SK-N-SH treated with all-trans-retinoic acid at 6 μM for 48 hours (cell line): ENCODE results near the gene SRRM3.
"Not testable (repeated sequence)": the region's sequence is repeated elsewhere in the genome, so short reads cannot be mapped to it uniquely, and the experiment has no call there.

ENCODE experiments used
- ATAC-seq: fragments of 200-7000 bp; cut with Tn5 transposase; 3 replicates; pipeline ENCODE4 v1.9.1; 2020; ENCODE audit warnings: mild to moderate bottlenecking, moderate library complexity
- ARNTL ChIP-seq: fragments of 450-650 bp; formaldehyde crosslinking; IDR thresholded peaks from 2 replicates; pipeline ENCODE4 v1.5.0; 2020; ENCODE audit warnings: low read depth, mild to moderate bottlenecking, moderate library complexity, borderline replicate concordance
- BACH2 ChIP-seq: fragments of 250-450 bp; sonication (Bioruptor Pico); IDR thresholded peaks from 2 replicates; pipeline ENCODE4 v1.9.0; 2021; ENCODE audit warnings: mild to moderate bottlenecking, borderline replicate concordance
- CSDC2 ChIP-seq: fragments of 250-450 bp; sonication (Bioruptor Pico); IDR thresholded peaks from 2 replicates; pipeline ENCODE4 v1.5.0; 2020; ENCODE audit warnings: mild to moderate bottlenecking, moderate library complexity
- ESRRG ChIP-seq: fragments of 250-450 bp; sonication (Bioruptor Pico); IDR thresholded peaks from 2 replicates; pipeline ENCODE4 v1.6.1; 2021; ENCODE audit warnings: mild to moderate bottlenecking
- GLIS3 ChIP-seq: fragments of 250-450 bp; sonication (Bioruptor Pico); IDR thresholded peaks from 2 replicates; pipeline ENCODE4 v1.5.0; 2020; ENCODE audit warnings: mild to moderate bottlenecking, moderate library complexity
- ISL1 ChIP-seq: fragments of 250-450 bp; sonication (Bioruptor Pico); IDR thresholded peaks from 2 replicates; pipeline ENCODE4 v2.1.2; 2022; ENCODE audit warnings: mild to moderate bottlenecking, moderate library complexity
- OSR1 ChIP-seq: fragments of 250-450 bp; sonication (Bioruptor Pico); IDR thresholded peaks from 2 replicates; pipeline ENCODE4 v1.8.0; 2022; ENCODE audit warnings: moderate library complexity, mild to moderate bottlenecking, inconsistent platforms
- PPARA ChIP-seq: fragments of 250-450 bp; sonication (Bioruptor Pico); IDR thresholded peaks from 2 replicates; pipeline ENCODE4 v1.5.0; 2020; ENCODE audit warnings: mild to moderate bottlenecking, borderline replicate concordance
- RARB ChIP-seq: fragments of 250-450 bp; sonication (Bioruptor Pico); IDR thresholded peaks from 2 replicates; pipeline ENCODE4 v1.8.0; 2021; ENCODE audit warnings: mild to moderate bottlenecking, moderate library complexity
- SNAI2 ChIP-seq: fragments of 250-450 bp; sonication (Bioruptor Pico); IDR thresholded peaks from 2 replicates; pipeline ENCODE4 v1.5.0; 2020; ENCODE audit warnings: mild to moderate bottlenecking, moderate library complexity
- TCF4 ChIP-seq: fragments of 250-450 bp; sonication (Bioruptor Pico); IDR thresholded peaks from 2 replicates; pipeline ENCODE4 v1.8.0; 2021; ENCODE audit warnings: mild to moderate bottlenecking, moderate library complexity, borderline replicate concordance
- TOX ChIP-seq: fragments of 250-450 bp; sonication (Bioruptor Pico); IDR thresholded peaks from 2 replicates; pipeline ENCODE4 v1.8.0; 2021; ENCODE audit warnings: mild to moderate bottlenecking, moderate library complexity, borderline replicate concordance
- ZC3H10 ChIP-seq: fragments of 250-450 bp; sonication (Bioruptor Pico); IDR thresholded peaks from 2 replicates; pipeline ENCODE4 v1.5.1; 2021; ENCODE audit warnings: mild to moderate bottlenecking, moderate library complexity
- ZFP3 ChIP-seq: fragments of 250-450 bp; sonication (Bioruptor Pico); IDR thresholded peaks from 2 replicates; pipeline ENCODE4 v1.5.0; 2020; ENCODE audit warnings: mild to moderate bottlenecking, moderate library complexity
- ZFP30 ChIP-seq: fragments of 450-650 bp; formaldehyde crosslinking; IDR thresholded peaks from 2 replicates; pipeline ENCODE4 v1.5.0; 2022; ENCODE audit warnings: mild to moderate bottlenecking, moderate library complexity
- ZNF565 ChIP-seq: fragments of 450-650 bp; formaldehyde crosslinking; conservative IDR thresholded peaks from 2 replicates; pipeline ENCODE4 v1.5.0; 2020; ENCODE audit warnings: low read depth, mild to moderate bottlenecking, moderate library complexity
- ZNF8 ChIP-seq: fragments of 450-650 bp; formaldehyde crosslinking; IDR thresholded peaks from 2 replicates; pipeline ENCODE4 v1.5.0; 2020; ENCODE audit warnings: mild to moderate bottlenecking, moderate library complexity
- TF ChIP-seq, protein P1 (sequence below): fragments of 250-450 bp; sonication (Bioruptor Pico); IDR thresholded peaks from 2 replicates; pipeline ENCODE4 v1.5.1; 2021; ENCODE audit warnings: mild to moderate bottlenecking, moderate library complexity
- TF ChIP-seq, protein P2 (sequence below): fragments of 250-450 bp; sonication (Bioruptor Pico); IDR thresholded peaks from 2 replicates; pipeline ENCODE4 v1.5.0; 2020; ENCODE audit warnings: mild to moderate bottlenecking, moderate library complexity
- TF ChIP-seq, protein P3 (sequence below): fragments of 250-450 bp; sonication (Bioruptor Pico); IDR thresholded peaks from 2 replicates; pipeline ENCODE4 v1.5.1; 2020; ENCODE audit warnings: low read depth, mild to moderate bottlenecking, moderate library complexity

The SRRM3 gene

DNA sequence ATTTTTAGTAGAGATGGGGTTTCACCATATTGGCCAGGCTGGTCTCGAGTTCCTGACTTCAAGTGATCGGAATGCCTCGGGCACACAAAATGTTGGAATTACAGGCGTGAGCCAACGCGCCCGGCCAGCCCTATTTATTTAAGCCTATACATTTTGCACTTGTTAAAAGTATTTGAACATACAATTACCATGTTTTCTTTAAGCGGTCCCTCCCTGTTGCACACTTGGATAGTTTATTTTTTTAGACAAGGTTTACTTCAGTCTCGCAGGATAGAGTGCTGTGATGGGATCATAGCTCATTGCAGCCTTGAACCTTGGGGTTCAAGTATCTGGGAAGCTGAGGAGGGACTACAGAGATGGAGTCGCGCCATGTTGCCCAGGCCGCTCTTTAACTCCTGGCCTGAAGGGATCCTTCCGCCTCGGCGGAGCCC is 35.7 kb upstream of the SRRM3 start:
- no peak for ATAC-seq

DNA sequence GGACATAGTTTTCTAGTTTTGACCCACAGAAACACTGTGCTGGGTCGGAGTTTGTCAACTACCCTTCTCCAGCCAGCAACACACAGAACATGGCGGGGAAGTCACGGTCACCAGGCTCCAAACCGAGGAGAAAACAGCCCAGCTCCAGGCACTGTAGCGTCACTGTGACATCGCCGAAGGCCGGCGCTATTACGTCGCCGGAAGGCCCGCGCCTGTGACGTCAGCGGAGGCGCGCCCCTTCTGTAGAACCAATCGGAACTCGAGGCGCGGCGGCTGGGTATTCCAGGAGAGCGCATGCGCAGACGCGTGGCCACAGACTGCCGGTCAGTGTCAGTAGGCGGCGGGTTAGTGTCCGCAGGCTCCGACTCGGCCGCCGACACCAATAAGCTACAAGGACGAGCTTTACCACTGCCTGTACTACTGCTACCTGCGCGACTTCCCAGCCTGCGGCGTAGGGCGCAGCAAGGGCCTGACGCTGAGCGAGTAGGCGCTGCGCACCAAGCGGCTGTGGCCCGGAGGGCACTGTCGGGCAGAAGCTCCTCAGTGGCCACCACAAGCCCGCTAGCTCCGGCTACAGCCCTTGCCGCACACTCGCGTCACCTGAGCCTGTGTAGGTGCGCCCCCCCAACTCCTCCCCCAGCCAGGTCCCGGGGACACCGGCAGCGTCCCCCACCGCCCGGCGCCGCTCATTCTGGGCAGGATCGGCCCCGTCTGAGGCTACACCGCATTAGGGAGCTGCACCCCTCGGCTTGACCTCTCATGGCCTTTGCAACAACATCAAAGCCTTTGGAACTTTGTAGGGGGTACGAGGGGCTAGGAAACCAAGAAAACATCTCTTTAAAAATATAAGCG is 35.1 kb upstream of the SRRM3 start:
- peak; percentile 95 for ATAC-seq

More for the DNA sequence above, 35.7 kb upstream of the SRRM3 start:
- TF ChIP-seq ESRRG (CRISPR knock-in tag) (no peak), ARNTL (CRISPR knock-in tag) (no peak), CSDC2 (CRISPR knock-in tag) (peak; percentile 70; the same call in 1 of the 2 replicates)

DNA sequence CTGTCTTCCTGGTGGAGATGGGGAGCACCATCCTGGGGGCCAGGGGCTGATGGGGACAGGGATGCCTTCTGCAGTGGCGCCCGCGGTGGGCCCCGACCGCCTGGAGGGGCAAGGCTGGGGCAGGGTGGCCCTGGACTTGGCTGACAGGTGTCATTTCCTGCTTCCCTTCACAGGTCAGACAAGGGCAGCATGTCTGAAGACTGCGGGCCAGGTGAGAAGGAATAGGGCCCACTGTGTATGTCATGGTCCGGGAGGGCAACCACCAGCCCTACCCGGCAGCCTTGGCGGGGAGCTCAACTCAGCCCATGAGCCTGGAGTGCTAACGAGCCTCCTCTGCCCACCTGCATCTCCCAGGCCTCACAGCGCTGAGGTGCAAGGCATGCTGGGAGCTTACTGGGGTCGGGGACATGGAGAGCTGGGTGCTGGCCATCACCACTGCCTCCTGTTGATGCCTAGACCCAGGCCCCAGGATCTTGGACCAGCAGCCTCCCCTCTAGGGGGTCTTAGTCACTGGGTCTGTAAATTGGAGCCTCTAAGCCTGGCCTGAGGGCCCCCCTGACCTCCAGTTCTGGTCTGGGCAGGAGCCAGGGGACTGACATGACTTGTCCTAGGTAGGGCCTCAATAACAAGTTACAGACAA is 28.0 kb upstream of the SRRM3 start:
- no peak for ATAC-seq
- TF ChIP-seq SNAI2 (no peak), OSR1 (CRISPR knock-in tag) (no peak), ZNF565 (CRISPR knock-in tag) (no peak), ZFP30 (CRISPR knock-in tag) (no peak), TOX (CRISPR knock-in tag) (no peak), PPARA (CRISPR knock-in tag) (no peak), ESRRG (CRISPR knock-in tag) (no peak), GLIS3 (CRISPR knock-in tag) (no peak), ZC3H10 (CRISPR knock-in tag) (no peak), ARNTL (CRISPR knock-in tag) (no peak), CSDC2 (CRISPR knock-in tag) (no peak)
- TF ChIP-seq, protein P1, sequence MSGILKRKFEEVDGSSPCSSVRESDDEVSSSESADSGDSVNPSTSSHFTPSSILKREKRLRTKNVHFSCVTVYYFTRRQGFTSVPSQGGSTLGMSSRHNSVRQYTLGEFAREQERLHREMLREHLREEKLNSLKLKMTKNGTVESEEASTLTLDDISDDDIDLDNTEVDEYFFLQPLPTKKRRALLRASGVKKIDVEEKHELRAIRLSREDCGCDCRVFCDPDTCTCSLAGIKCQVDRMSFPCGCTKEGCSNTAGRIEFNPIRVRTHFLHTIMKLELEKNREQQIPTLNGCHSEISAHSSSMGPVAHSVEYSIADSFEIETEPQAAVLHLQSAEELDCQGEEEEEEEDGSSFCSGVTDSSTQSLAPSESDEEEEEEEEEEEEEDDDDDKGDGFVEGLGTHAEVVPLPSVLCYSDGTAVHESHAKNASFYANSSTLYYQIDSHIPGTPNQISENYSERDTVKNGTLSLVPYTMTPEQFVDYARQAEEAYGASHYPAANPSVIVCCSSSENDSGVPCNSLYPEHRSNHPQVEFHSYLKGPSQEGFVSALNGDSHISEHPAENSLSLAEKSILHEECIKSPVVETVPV (CRISPR knock-in tag), result no peak
- TF ChIP-seq, protein P2, sequence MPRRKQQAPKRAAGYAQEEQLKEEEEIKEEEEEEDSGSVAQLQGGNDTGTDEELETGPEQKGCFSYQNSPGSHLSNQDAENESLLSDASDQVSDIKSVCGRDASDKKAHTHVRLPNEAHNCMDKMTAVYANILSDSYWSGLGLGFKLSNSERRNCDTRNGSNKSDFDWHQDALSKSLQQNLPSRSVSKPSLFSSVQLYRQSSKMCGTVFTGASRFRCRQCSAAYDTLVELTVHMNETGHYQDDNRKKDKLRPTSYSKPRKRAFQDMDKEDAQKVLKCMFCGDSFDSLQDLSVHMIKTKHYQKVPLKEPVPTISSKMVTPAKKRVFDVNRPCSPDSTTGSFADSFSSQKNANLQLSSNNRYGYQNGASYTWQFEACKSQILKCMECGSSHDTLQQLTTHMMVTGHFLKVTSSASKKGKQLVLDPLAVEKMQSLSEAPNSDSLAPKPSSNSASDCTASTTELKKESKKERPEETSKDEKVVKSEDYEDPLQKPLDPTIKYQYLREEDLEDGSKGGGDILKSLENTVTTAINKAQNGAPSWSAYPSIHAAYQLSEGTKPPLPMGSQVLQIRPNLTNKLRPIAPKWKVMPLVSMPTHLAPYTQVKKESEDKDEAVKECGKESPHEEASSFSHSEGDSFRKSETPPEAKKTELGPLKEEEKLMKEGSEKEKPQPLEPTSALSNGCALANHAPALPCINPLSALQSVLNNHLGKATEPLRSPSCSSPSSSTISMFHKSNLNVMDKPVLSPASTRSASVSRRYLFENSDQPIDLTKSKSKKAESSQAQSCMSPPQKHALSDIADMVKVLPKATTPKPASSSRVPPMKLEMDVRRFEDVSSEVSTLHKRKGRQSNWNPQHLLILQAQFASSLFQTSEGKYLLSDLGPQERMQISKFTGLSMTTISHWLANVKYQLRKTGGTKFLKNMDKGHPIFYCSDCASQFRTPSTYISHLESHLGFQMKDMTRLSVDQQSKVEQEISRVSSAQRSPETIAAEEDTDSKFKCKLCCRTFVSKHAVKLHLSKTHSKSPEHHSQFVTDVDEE (CRISPR knock-in tag), result no peak
- TF ChIP-seq, protein P3, sequence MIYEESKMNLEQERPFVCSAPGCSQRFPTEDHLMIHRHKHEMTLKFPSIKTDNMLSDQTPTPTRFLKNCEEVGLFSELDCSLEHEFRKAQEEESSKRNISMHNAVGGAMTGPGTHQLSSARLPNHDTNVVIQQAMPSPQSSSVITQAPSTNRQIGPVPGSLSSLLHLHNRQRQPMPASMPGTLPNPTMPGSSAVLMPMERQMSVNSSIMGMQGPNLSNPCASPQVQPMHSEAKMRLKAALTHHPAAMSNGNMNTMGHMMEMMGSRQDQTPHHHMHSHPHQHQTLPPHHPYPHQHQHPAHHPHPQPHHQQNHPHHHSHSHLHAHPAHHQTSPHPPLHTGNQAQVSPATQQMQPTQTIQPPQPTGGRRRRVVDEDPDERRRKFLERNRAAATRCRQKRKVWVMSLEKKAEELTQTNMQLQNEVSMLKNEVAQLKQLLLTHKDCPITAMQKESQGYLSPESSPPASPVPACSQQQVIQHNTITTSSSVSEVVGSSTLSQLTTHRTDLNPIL (CRISPR knock-in tag), result no peak

More for the DNA sequence above, 35.1 kb upstream of the SRRM3 start:
- TF ChIP-seq RARB, result no peak
- TF ChIP-seq, protein P2 (CRISPR knock-in tag), result peak; percentile 73; the same call in 1 of the 2 replicates

DNA sequence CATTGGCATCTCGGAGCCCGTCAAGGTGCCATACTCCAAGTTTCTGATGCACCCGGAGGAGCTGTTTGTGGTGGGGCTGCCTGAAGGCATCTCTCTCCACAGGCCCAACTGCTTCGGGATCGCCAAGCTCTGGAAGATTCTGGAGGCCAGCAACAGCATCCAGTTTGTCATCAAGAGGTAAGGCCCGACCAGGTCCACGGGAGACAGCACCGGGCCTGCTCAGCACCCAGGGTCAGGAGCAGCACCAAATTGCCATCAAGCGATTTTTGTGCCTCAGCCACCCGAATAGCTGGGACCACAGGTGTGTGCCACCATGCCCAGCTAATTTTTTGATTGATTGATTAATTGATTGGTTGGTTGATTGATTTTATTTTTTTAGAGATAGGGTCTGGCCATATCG is 24.7 kb upstream of the SRRM3 start:
- ATAC-seq, result not testable (repeated sequence)

DNA sequence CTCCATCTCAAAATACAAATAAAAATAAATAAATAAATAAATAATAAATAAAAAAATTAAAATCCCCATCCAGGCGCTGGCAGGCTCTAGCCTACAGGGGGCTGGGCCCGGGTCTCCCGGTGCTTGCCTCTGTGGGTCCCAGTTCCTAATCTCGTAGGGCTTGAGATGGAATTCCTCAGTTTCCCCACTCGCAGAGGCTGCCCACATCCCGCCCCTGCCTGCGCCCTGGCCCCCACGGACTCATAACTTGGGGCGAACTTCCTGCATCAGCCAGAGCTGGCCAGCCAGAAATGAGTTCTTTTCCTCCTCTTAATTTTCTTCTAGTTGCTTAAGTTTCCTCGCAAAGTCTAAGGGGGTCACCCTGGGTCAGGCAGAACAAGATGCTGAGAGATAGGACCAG is 22.0 kb upstream of the SRRM3 start:
- no peak for TF ChIP-seq ARNTL (CRISPR knock-in tag)
- TF ChIP-seq BACH2, result no peak
- TF ChIP-seq ZFP3, result no peak
- no peak for TF ChIP-seq TCF4 (CRISPR knock-in tag)
- TF ChIP-seq, protein P2 (CRISPR knock-in tag), result no peak
- TF ChIP-seq GLIS3 (CRISPR knock-in tag), result no peak
- TF ChIP-seq PPARA (CRISPR knock-in tag), result no peak
- no peak for TF ChIP-seq ISL1 (CRISPR knock-in tag)
- TF ChIP-seq ZNF8 (CRISPR knock-in tag), result no peak
- no peak for TF ChIP-seq ZNF565 (CRISPR knock-in tag)
- TF ChIP-seq ZC3H10 (CRISPR knock-in tag), result no peak
- ATAC-seq, result no peak
